Measurements from ENCODE around the gene FBXL17.

DNA sequence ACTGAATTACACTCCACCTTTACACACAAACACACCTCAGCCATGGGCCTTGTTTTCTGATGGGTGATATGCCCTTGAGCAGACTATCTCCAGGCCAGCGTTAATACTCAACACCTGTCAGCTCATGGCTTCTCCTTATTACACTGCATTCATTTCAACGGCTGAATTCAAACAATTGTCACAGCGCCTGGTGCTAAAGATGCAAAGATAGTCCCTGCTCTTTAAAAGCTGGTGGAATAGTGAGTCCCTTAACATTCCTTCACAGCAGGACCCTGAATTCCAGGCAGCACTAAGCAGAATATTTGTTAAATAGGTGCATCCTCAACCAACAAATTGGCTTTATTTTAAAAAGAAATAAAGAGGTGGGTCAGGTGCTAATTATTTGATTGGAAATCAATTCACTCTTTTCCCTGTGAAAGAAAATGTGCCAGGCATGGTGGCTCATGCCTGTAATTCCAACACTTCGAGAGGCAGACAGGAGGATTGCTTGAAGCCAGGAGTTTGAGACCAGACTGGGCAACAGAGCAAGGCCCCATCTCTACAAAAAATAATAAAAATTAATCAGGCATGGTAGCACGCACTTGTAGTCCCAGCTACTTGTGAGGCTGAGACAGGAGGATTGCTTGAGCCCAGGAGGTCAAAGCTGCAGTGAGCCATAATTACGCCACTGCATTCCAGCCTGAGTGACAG, 555.4 kb downstream of the FBXL17 start:
- TF ChIP-seq, protein P1, sequence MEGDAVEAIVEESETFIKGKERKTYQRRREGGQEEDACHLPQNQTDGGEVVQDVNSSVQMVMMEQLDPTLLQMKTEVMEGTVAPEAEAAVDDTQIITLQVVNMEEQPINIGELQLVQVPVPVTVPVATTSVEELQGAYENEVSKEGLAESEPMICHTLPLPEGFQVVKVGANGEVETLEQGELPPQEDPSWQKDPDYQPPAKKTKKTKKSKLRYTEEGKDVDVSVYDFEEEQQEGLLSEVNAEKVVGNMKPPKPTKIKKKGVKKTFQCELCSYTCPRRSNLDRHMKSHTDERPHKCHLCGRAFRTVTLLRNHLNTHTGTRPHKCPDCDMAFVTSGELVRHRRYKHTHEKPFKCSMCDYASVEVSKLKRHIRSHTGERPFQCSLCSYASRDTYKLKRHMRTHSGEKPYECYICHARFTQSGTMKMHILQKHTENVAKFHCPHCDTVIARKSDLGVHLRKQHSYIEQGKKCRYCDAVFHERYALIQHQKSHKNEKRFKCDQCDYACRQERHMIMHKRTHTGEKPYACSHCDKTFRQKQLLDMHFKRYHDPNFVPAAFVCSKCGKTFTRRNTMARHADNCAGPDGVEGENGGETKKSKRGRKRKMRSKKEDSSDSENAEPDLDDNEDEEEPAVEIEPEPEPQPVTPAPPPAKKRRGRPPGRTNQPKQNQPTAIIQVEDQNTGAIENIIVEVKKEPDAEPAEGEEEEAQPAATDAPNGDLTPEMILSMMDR (conservative IDR thresholded peaks at IDR 0.05; ENCODE audit: low read depth, low read length): no peak
- TF ChIP-seq POLR2A (IDR thresholded peaks at IDR 0.05; ENCODE audit: low read depth, low read length) (no peak), BHLHE40 (IDR thresholded peaks at IDR 0.05; ENCODE audit: low read depth, low read length) (no peak), MAZ (IDR thresholded peaks at IDR 0.05; ENCODE audit: borderline replicate concordance, low read depth, low read length) (no peak), CHD1 (IDR thresholded peaks at IDR 0.05; ENCODE audit: low read depth, low read length) (no peak), MAFK (IDR thresholded peaks at IDR 0.05; ENCODE audit: low read depth, low read length) (no peak), MXI1 (IDR thresholded peaks at IDR 0.05; ENCODE audit: borderline replicate concordance, low read depth, low read length) (no peak), RFX5 (IDR thresholded peaks at IDR 0.05; ENCODE audit: low read depth, low read length) (no peak)
- TF ChIP-seq, protein P2, sequence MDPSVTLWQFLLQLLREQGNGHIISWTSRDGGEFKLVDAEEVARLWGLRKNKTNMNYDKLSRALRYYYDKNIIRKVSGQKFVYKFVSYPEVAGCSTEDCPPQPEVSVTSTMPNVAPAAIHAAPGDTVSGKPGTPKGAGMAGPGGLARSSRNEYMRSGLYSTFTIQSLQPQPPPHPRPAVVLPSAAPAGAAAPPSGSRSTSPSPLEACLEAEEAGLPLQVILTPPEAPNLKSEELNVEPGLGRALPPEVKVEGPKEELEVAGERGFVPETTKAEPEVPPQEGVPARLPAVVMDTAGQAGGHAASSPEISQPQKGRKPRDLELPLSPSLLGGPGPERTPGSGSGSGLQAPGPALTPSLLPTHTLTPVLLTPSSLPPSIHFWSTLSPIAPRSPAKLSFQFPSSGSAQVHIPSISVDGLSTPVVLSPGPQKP (IDR thresholded peaks at IDR 0.05; ENCODE audit: borderline replicate concordance, low read depth, low read length): no peak

Measured in IMR-90 (cell line).